Neuronal stem cell (in vitro differentiated cells): ENCODE data around the gene CD99.

Experiments used
- DNase-seq: peaks from one replicate; pipeline ENCODE4 v3.0.0-alpha.2; 2013; ENCODE audit warnings: low spot score
- H2AFZ ChIP-seq: one replicate; pipeline ENCODE4 v1.6.1; 2013; ENCODE audit warnings: mild to moderate bottlenecking, low read length, inconsistent platforms
- H2AK5ac ChIP-seq: 2 replicates; pipeline ENCODE4 v1.6.1; 2013; ENCODE audit warnings: low read depth, mild to moderate bottlenecking, inconsistent platforms, low read length, moderate library complexity, mixed read lengths
- H2BK120ac ChIP-seq: 2 replicates; pipeline ENCODE4 v1.6.1; 2013; ENCODE audit warnings: low read depth, mild to moderate bottlenecking, inconsistent platforms, low read length, moderate library complexity, mixed read lengths
- H2BK12ac ChIP-seq: one replicate; pipeline ENCODE4 v1.6.1; 2013; ENCODE audit warnings: low read length, inconsistent platforms
- H2BK15ac ChIP-seq: 2 replicates; pipeline ENCODE4 v1.6.1; 2013; ENCODE audit warnings: mild to moderate bottlenecking, low read length, inconsistent platforms, mixed read lengths
- H2BK5ac ChIP-seq: one replicate; pipeline ENCODE4 v1.6.1; 2013; ENCODE audit warnings: inconsistent platforms, mild to moderate bottlenecking, low read length, moderate library complexity
- H3K14ac ChIP-seq: one replicate; pipeline ENCODE4 v1.6.1; 2013; ENCODE audit warnings: low read length, inconsistent platforms
- H3K18ac ChIP-seq: 2 replicates; pipeline ENCODE4 v1.6.1; 2013; ENCODE audit warnings: low read length, inconsistent platforms
- H3K23ac ChIP-seq: 2 replicates; pipeline ENCODE4 v1.6.1; 2013; ENCODE audit warnings: low read depth, mild to moderate bottlenecking, mixed read lengths, low read length, inconsistent platforms; ENCODE audit not compliant: poor library complexity
- H3K27ac ChIP-seq: replicated peaks from 3 replicates; pipeline ENCODE4 v1.5.1; 2013; ENCODE audit warnings: low read length, inconsistent platforms
- H3K27me3 ChIP-seq, 3 experiments: 2 replicates each; pipeline ENCODE4 v1.6.1; 2013; ENCODE audit warnings: low read length in 3 of 3, mild to moderate bottlenecking in 2 of 3, inconsistent platforms in 1 of 3, low read depth in 1 of 3, mixed read lengths in 1 of 3, moderate library complexity in 1 of 3; ENCODE audit not compliant: control insufficient read depth in 3 of 3, insufficient read depth in 3 of 3
- H3K36me3 ChIP-seq, 2 donors: replicated peaks in 1 of 2; 2 replicates each; pipeline ENCODE4 v1.6.1; 2013; ENCODE audit warnings: low read length in 2 of 2; ENCODE audit not compliant: control insufficient read depth in 2 of 2, insufficient read depth in 2 of 2
- H3K4ac ChIP-seq: 2 replicates; pipeline ENCODE4 v1.6.1; 2013; ENCODE audit warnings: inconsistent platforms, mild to moderate bottlenecking, low read length, moderate library complexity
- H3K4me1 ChIP-seq, 2 donors: 1 replicate in 1 of 2; 2 replicates in 1 of 2; pipeline ENCODE4 v1.6.1; 2013; ENCODE audit warnings: low read length in 2 of 2, low read depth in 1 of 2; ENCODE audit not compliant: control insufficient read depth in 2 of 2, insufficient read depth in 1 of 2
- H3K4me2 ChIP-seq: one replicate; pipeline ENCODE4 v1.6.1; 2013; ENCODE audit warnings: mild to moderate bottlenecking, low read length, inconsistent platforms; ENCODE audit not compliant: insufficient read depth, poor library complexity, severe bottlenecking
- H3K4me3 ChIP-seq, 2 donors: 2 replicates each; pipeline ENCODE4 v1.5.1; 2013; ENCODE audit warnings: low read length in 2 of 2, mild to moderate bottlenecking in 2 of 2, inconsistent platforms in 1 of 2, moderate library complexity in 1 of 2
- H3K79me1 ChIP-seq: one replicate; pipeline ENCODE4 v1.6.1; 2013; ENCODE audit warnings: low read depth, mild to moderate bottlenecking, inconsistent platforms, low read length, moderate library complexity
- H3K9ac ChIP-seq: one replicate; pipeline ENCODE4 v1.6.1; 2013; ENCODE audit warnings: mild to moderate bottlenecking, low read depth, low read length, inconsistent platforms; ENCODE audit not compliant: poor library complexity
- H3K9me3 ChIP-seq, 2 donors: replicated peaks in 1 of 2; 2 replicates each; pipeline versions ENCODE3 to v1.6.1; 2013; ENCODE audit warnings: low read length in 2 of 2, mild to moderate bottlenecking in 2 of 2, inconsistent platforms in 1 of 2, low read depth in 1 of 2, mixed read lengths in 1 of 2, moderate library complexity in 1 of 2; ENCODE audit not compliant: control insufficient read depth in 2 of 2, insufficient read depth in 1 of 2
- H4K8ac ChIP-seq: one replicate; pipeline ENCODE4 v1.6.1; 2013; ENCODE audit warnings: low read depth, mild to moderate bottlenecking, inconsistent platforms, low read length, moderate library complexity
- H4K91ac ChIP-seq: one replicate; pipeline ENCODE4 v1.6.1; 2013; ENCODE audit warnings: low read length, low read depth, mild to moderate bottlenecking, inconsistent platforms; ENCODE audit not compliant: poor library complexity
- WGBS, 2 donors: extraction: QIAGEN DNeasy Blood & Tissue Kit; methylation state at CpG; one replicate each; pipeline ENCODE4 v1.1.7; 2013; ENCODE audit warnings: missing lambda C conversion rate in 2 of 2, mixed read lengths in 1 of 2; ENCODE audit not compliant: insufficient read length in 2 of 2, insufficient replicate concordance in 1 of 2; ENCODE audit errors: extremely low coverage in 2 of 2; 5-methylcytosine and 5-hydroxymethylcytosine counted together

The CD99 gene

DNA sequence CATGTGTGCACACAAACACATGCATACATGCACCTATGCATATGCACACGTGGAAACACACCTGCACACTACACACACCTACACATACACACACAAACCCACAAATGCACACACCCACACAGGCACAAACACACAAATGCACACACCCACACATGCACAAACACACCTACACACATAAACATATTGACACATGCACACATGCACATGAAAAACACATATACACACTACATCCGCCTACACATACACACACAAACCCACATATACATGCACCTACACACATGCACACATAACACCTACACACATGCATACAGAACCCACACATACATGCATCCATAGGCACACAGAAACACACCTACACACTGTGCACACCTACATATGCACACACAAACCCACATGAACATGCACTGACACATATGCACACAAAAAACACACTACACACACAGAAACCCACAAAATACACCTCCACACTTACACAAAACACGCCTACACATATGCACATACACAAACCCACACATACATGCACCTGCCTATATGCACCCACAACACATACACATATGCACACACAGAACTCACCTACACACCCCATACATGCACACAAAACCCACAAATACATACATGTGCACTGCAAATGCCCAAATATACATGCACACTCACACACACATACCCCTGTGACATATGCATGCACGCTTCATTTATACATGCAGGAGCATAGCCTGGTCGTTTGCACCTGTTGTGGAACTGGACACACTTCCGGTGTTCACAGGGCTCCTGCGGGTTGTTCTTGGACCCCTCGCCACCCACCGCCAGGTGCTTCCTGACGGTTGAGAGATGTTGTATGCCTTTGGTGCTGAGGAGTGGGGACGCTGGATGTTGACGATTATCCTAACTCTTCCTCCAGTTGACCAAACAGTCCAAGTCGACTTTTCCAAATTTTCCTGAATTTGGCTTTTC lies 22.1 kb downstream of the CD99 start:
- H3K9me3 ChIP-seq: peaks cover 0 to 7% of the 10 kb centered on the region in 2 donors
- no peak overlapping the region for H2BK5ac ChIP-seq
- peaks cover 18 to 22% of the 10 kb centered on the region in 2 donors for H3K4me1 ChIP-seq
- no peak overlapping the region for H3K4ac ChIP-seq
- no peak overlapping the region for H2AFZ ChIP-seq
- H3K23ac ChIP-seq: no peak overlapping the region
- H3K4me2 ChIP-seq: no peak overlapping the region
- no peak overlapping the region for H3K9ac ChIP-seq
- peak overlapping the region in 1 of 2 donors; percentile 68 for H3K4me3 ChIP-seq
- no peak overlapping the region for H2AK5ac ChIP-seq
- H2BK12ac ChIP-seq: no peak overlapping the region
- no peak overlapping the region for H3K14ac ChIP-seq
- H3K27ac ChIP-seq: no peak overlapping the region
- no peak for DNase-seq
- H3K36me3 ChIP-seq: peaks cover 24 to 53% of the 10 kb centered on the region in 2 donors
- peaks cover 17% of the 10 kb centered on the region for H3K79me1 ChIP-seq
- no peak overlapping the region for H2BK15ac ChIP-seq
- H2BK120ac ChIP-seq: no peak overlapping the region
- no peaks in the 10 kb centered on the region for H3K27me3 ChIP-seq
- H4K8ac ChIP-seq: no peak overlapping the region
- no peak overlapping the region for H4K91ac ChIP-seq
- WGBS, 2 donors: 100% methylated on average over 1 to 2 of the region's 13 CpGs
- H3K18ac ChIP-seq: no peak overlapping the region

GRCh38 chrX:2714551-2714950 lies 23.5 kb downstream of the CD99 start:
- no peak for DNase-seq
- Histone ChIP-seq H2AFZ (no peak overlapping the region), H3K4me3 (no peak overlapping the region), H2BK5ac (no peak overlapping the region), H3K14ac (no peak overlapping the region), H2BK120ac (no peak overlapping the region), H2AK5ac (no peak overlapping the region), H3K9ac (no peak overlapping the region), H2BK12ac (no peak overlapping the region), H3K18ac (no peak overlapping the region), H2BK15ac (no peak overlapping the region), H3K4ac (no peak overlapping the region), H4K91ac (no peak overlapping the region), H3K36me3 (peaks cover 24 to 66% of the 10 kb centered on the region in 2 donors), H4K8ac (no peak overlapping the region), H3K4me2 (no peak overlapping the region), H3K4me1 (peaks cover 7 to 9% of the 10 kb centered on the region in 2 donors), H3K23ac (no peak overlapping the region), H3K27ac (no peak overlapping the region), H3K79me1 (peaks cover 10% of the 10 kb centered on the region), H3K9me3 (peaks cover 0 to 4% of the 10 kb centered on the region in 2 donors), H3K27me3 (no peaks in the 10 kb centered on the region)
- no CpG with 5 or more reads among the region's 6 CpGs for WGBS, 2 donors

DNA sequence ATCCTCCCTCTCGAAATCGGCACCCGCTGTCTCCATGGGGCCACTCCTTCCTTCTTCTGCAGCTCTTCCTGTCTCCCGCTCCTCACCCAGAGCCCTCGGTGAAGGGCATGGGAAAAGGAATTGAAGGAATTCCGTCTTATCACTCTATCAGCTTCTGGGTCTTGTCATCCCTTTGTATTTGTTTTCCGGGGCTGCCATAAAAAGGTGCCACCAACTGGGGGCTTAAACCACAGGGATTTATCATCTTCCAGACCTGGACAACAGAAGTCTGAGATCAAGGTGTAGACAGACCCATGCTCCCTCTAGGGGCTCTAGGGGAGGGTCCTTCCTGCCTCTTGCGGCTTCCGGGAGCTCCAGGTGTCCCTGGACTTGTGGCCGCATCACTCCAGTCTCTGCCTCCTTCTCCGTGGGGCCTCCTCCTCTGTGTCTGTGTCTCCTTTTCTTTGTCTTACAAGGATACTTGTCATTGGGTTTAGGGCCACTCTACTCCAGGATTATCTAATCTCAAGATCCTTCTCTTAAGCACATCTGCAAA lies 24.0 kb downstream of the CD99 start:
- Histone ChIP-seq H3K27me3 (no peaks in the 10 kb centered on the region), H2BK15ac (no peak overlapping the region), H3K14ac (no peak overlapping the region), H3K9ac (no peak overlapping the region), H2BK120ac (no peak overlapping the region), H2BK5ac (no peak overlapping the region), H2BK12ac (no peak overlapping the region), H3K18ac (no peak overlapping the region), H3K79me1 (peaks cover 9% of the 10 kb centered on the region), H4K91ac (no peak overlapping the region), H3K4me3 (no peak overlapping the region), H2AFZ (no peak overlapping the region), H3K4me2 (no peak overlapping the region), H3K27ac (no peak overlapping the region), H2AK5ac (no peak overlapping the region), H4K8ac (no peak overlapping the region), H3K36me3 (peaks cover 27 to 71% of the 10 kb centered on the region in 2 donors), H3K4ac (no peak overlapping the region), H3K9me3 (peaks cover 0 to 4% of the 10 kb centered on the region in 2 donors), H3K23ac (no peak overlapping the region), H3K4me1 (peaks cover under 1 to 3% of the 10 kb centered on the region in 2 donors)
- no peak for DNase-seq
- no CpG with 5 or more reads among the region's 11 CpGs for WGBS, 2 donors

GRCh38 chrX:2717312-2717711 lies 26.2 kb downstream of the CD99 start:
- H2BK15ac ChIP-seq: no peak overlapping the region
- no peak overlapping the region for H3K4me3 ChIP-seq

More at GRCh38 chrX:2717312-2717711, 26.2 kb downstream of the CD99 start:
- Histone ChIP-seq H3K23ac (no peak overlapping the region), H3K27me3 (no peaks in the 10 kb centered on the region), H3K36me3 (peaks cover 30 to 89% of the 10 kb centered on the region in 2 donors), H3K14ac (no peak overlapping the region), H3K79me1 (peaks cover 9% of the 10 kb centered on the region), H2BK120ac (no peak overlapping the region), H3K4me1 (no peaks in the 10 kb centered on the region), H4K91ac (no peak overlapping the region), H3K9ac (no peak overlapping the region), H4K8ac (no peak overlapping the region), H3K18ac (no peak overlapping the region), H3K27ac (no peak overlapping the region), H2AK5ac (no peak overlapping the region), H2BK5ac (no peak overlapping the region), H2BK12ac (no peak overlapping the region), H3K9me3 (peaks cover 0 to 4% of the 10 kb centered on the region in 2 donors), H3K4me2 (no peak overlapping the region), H2AFZ (no peak overlapping the region), H3K4ac (no peak overlapping the region)
- no CpG with 5 or more reads among the region's 5 CpGs for WGBS, 2 donors
- DNase-seq: no peak
